GM19324 (cell line): ENCODE measurements around the gene RGS4.

Source experiments
- ATAC-seq: cut with Tn5 transposase; IDR thresholded peaks from one replicate; pipeline ENCODE4 v1.9.1; 2021; ENCODE audit warnings: mild to moderate bottlenecking, moderate library complexity; ENCODE audit not compliant: unreplicated experiment, low FRiP score

The RGS4 gene

DNA sequence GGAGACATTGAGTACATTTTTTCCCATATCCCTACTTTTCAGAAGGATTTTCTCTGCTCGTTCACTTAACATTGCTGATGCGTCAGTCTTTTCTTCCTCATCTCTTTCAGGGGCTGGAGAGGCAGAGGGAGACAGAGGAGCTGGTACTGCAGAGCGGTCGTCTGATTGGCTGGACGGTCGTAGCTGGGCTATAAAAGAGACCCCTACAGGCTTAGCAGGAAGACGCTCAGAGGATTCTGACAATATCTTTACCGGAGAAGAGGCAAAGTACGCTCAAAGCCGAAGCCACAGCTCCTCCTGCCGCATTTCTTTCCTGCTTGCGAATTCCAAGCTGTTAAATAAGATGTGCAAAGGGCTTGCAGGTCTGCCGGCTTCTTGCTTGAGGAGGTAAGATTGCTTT is at the start of gene RGS4:
TSS of gene RGS4 (plus strand) at position 220 of the 400 bp plus-strand sequence. CDS start at position 344, 124 bp downstream.
- ATAC-seq = no peak

- no peak for ATAC-seq
Measured at GRCh38 chr1:163022129-163022528, 47.0 kb upstream of the RGS4 start.

DNA sequence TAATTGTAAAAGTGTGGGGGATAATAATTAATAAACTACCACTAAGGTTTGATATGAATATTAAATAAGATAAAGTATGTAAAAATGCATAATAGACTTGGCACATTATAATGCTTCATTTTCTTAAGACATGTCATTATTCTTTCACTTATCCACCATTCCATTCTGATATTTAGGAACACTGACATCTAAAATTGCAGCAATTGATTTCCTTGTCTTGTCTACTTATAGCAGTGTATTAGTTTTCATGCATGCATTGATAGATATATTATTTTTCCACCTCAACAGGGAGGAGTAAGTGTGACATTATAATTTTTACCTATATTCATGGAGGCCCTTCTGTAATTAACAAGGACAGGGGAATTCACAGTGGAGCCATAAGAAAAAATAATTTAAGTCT is 41.6 kb upstream of the RGS4 start:
- ATAC-seq = no peak

DNA sequence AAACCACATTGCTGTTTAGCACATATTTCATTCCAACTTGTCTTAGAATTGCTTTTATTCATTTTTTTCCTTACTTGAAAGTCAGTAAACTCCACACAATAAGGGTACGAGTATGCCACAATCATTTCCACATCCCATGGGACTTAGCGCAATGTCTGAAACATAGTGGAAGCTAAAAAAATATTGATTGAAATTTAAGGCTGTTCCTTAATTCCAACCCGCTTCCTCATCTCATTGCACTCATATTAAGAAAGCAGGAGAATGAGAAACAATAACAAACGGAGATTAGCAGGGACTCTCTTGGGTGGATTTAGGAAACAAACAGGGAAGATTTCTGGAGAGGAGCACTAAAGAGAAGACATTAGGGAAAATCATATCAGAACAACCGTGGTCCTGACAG is 39.3 kb upstream of the RGS4 start:
- no peak for ATAC-seq

DNA sequence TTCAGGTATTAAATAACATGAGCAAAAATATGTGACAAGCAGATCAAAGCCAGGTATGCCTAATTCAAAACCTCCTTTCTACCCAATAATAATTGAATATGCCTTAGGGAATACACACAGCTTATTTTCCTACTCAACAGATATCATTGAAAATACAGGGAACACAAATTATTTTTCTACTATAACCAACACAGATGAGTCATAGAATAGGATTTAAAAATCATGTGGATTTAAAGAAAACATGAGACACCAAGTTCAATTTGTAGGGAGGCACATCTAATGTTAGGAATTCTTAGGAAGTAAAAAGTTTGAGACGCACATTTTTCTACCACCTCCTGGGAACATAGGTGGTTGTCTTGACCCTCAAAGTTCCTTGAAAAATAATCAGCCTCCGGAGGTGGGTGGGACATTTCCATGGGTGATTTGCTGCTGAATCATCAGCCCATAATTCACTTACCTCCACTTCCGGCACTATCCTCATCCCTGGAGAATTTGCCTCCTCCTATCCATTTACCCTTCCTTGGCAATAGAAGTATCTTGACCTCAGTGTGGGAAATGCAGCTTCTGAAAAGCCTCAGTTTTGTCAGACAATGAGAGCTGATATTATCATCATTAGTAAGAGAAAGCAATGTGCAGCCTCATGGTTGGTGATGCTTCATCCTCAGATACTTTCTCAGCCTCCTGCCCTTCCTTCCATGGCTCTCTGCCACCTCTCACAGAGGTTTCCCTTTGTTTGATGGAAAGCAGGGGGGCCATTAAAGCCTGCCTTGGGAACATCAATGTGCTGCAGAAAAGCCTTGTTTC is 33.5 kb upstream of the RGS4 start:
- no peak for ATAC-seq

- ATAC-seq = no peak
Measured at GRCh38 chr1:163036671-163037070, 32.5 kb upstream of the RGS4 start.

DNA sequence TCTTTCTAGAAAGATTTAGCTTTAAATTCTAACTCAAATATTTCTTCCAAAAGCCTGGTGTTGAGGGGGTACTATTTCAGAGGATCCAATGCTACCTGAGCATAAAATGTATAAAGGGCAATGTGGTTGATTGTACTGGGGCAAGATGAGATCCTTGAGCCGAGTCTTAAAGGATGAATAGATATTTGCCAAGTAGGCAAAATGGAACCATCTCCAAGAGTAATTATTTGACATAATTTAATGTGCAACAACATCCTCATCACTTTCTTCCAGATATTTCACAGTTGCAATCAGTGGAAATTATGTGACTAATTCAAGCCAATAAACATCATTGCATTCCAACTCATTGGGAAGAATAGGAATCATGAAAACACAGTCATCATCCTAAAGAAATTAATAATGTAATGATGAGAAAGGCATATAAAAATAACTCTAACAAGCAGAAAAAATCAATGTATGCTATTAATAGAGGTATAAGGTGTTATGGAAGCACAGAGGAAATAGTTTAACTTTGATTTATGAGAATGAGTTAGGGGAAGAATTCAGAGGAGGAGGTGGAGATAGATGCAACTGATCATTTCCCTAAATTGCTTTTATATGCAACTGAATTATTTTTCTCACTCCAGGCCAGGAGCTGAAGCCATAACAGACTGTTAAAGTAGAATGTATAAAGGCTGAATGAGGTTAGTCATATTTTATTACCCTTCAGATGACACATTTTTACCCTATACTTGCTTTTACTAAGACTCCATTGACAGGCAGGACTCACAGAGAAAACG is 30.0 kb upstream of the RGS4 start:
- ATAC-seq = no peak

DNA sequence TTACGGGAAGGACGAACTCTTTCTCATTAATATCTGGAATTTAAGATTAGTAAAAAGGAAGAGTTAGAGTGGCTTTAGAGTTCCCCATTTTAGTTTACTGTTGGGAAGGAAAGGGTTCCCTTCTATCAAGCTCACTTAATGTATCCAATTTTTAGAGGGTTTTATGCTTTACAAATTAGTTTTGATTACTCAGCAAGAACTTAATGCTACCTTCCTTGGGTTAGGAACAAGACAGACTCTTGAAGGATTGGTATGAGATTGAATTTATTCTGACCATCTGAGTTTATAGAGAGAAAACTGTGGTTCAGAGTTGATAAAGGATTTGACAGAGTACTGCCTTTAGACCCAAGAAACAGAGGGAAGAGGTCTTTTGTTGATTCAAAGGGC is 29.5 kb upstream of the RGS4 start:
- ATAC-seq = no peak

DNA sequence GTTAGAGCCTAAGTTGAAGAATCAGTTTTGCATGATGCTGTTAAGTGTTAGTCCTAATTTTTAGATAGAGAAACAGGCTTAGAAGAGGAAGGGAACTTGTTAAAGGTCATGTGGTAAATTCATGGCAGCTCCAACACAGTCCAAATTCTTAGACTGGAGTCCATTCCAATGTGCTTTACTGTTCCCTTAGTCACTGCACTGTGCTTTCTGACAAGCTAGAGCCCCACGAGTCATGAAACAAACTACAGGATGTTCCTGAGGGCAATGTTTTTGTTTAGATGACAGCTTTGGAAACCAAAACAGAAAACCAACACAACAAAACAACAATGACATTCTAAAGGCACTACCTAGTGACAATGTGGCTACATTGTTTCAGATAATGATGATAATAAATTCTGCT is 23.1 kb upstream of the RGS4 start:
- ATAC-seq = no peak

- ATAC-seq = no peak
Measured at GRCh38 chr1:163047951-163048659, 21.1 kb upstream of the RGS4 start.

GRCh38 chr1:163048869-163049268 is 20.3 kb upstream of the RGS4 start:
- no peak for ATAC-seq

GRCh38 chr1:163049296-163049695 is 19.9 kb upstream of the RGS4 start:
- ATAC-seq = no peak

- no peak for ATAC-seq
Measured at GRCh38 chr1:163050496-163050895, 18.7 kb upstream of the RGS4 start.

DNA sequence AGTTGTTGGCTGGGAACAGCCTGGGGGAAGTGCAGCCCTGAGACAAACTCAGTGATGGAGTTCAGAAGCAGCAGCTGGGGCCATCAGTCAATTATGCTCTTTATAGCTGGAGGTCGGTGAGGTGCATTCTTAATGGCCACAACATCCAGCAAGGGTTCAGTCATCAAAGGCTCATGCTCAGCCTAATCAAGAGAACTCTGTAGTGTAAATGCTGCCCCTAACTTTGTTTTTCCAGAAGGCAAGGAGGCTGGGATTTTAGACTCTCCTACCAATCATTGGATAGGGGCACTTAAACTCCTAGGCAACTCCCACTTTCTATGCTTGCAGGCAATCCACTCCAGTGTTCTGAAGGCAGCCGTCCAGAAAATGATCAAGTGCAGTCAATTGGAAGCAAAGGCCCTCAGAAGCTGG is 15.0 kb upstream of the RGS4 start:
- ATAC-seq = no peak

GRCh38 chr1:163055005-163055404 is 14.2 kb upstream of the RGS4 start:
- ATAC-seq = no peak

- ATAC-seq = no peak
Measured at GRCh38 chr1:163055531-163055930, 13.6 kb upstream of the RGS4 start.

DNA sequence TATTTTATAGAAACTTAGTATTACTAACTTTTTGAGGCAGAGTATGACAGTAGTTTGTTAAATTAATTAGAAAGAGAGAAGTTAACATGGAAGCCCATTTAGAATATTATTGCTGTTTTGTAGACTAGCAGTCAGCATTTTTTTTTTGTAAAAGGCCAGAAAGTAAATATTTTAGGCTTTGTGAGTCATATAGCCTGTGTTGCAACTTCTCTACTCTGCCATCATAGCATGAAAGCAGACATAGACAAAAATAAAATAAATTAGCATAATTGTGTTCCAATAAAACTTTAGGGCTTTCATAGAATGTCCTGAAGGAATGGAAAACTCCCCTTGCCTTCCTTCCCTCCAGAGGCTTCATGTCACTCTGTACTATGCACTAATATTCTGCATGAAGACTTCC is 12.3 kb upstream of the RGS4 start:
- ATAC-seq = no peak

DNA sequence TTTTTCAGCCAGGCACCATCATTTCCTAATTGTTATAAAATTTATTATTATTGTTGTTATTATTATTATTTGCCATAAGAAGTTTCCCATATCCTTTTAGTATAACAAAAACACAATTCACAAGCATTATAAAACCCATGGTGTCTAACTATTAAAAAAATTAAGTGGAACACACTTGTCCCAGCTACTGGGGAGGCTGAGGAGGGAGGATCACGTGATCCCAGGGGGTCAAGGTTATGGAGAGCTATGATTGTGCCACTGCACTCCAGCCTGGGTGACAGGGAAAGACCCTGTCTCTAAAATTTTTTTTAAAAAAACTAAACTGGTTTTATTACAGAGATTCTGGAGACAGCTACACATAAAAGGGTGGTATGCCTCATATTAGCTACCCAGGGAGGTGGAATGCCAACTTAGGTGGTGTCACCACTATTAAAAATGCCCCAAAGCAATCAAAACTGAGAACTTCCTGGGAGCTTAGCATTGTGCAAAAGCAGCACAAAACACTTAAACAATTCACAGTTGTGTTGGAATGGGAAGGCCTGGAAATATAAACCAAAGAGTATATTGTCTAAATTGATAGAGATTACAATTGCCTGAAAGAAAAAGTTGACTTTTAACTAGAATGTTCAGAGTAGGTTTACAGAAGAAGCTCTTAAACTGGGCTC is 8.7 kb upstream of the RGS4 start:
- no peak for ATAC-seq

- ATAC-seq = no peak
Measured at GRCh38 chr1:163063143-163063542, 6.0 kb upstream of the RGS4 start.

- no peak for ATAC-seq
Measured at GRCh38 chr1:163063610-163064009, 5.6 kb upstream of the RGS4 start.

- no peak for ATAC-seq
Measured at GRCh38 chr1:163066168-163066567, 3.0 kb upstream of the RGS4 start.
